HEK293 (cell line): Measurements from ENCODE around the gene RGL3.

Experiments used
- GLIS1 ChIP-seq: fragments of 450-650 bp; formaldehyde crosslinking; IDR thresholded peaks from 2 replicates; pipeline ENCODE4 v1.5.1; 2016; ENCODE audit warnings: missing biosample characterization, missing genetic modification characterization
- MEIS1 ChIP-seq: sonication (generic); formaldehyde crosslinking; IDR thresholded peaks from 2 replicates; pipeline ENCODE4 v1.8.1; 2022; ENCODE audit warnings: missing genetic modification reagents, mild to moderate bottlenecking, borderline replicate concordance
- TCF7L2 ChIP-seq: IDR thresholded peaks from 2 replicates; pipeline ENCODE4 v1.6.1; 2011; ENCODE audit warnings: low read depth, mild to moderate bottlenecking, inconsistent platforms, low read length, moderate library complexity, borderline replicate concordance
- TRIM28 ChIP-seq: IDR thresholded peaks from 2 replicates; pipeline ENCODE4 v1.6.1; 2011; ENCODE audit warnings: low read length, control low read depth, borderline replicate concordance
- ZBTB1 ChIP-seq: fragments of 450-650 bp; formaldehyde crosslinking; IDR thresholded peaks from 2 replicates; pipeline ENCODE4 v1.5.1; 2016; ENCODE audit warnings: missing biosample characterization, missing genetic modification characterization
- ZBTB17 ChIP-seq: fragments of 450-650 bp; formaldehyde crosslinking; IDR thresholded peaks from 2 replicates; pipeline ENCODE4 v1.5.1; 2016; ENCODE audit warnings: missing biosample characterization, missing genetic modification characterization
- ZNF202 ChIP-seq: fragments of 450-650 bp; formaldehyde crosslinking; IDR thresholded peaks from 2 replicates; pipeline ENCODE4 v1.5.1; 2016; ENCODE audit warnings: missing biosample characterization, missing genetic modification characterization, borderline replicate concordance
- ZNF302 ChIP-seq: fragments of 450-650 bp; formaldehyde crosslinking; IDR thresholded peaks from 2 replicates; pipeline ENCODE4 v1.5.1; 2016; ENCODE audit warnings: missing biosample characterization, missing genetic modification characterization, low read depth
- ZNF404 ChIP-seq: fragments of 450-650 bp; formaldehyde crosslinking; IDR thresholded peaks from 2 replicates; pipeline ENCODE4 v1.5.1; 2017; ENCODE audit warnings: missing biosample characterization, missing genetic modification characterization
- ZNF548 ChIP-seq: fragments of 450-650 bp; formaldehyde crosslinking; IDR thresholded peaks from 2 replicates; pipeline ENCODE4 v1.5.1; 2016; ENCODE audit warnings: missing biosample characterization, missing genetic modification characterization
- TF ChIP-seq, protein P1 (sequence below): fragments of 450-650 bp; formaldehyde crosslinking; IDR thresholded peaks from 2 replicates; pipeline ENCODE4 v1.5.1; 2016; ENCODE audit warnings: missing biosample characterization, missing genetic modification characterization
- TF ChIP-seq, protein P2 (sequence below): fragments of 450-650 bp; formaldehyde crosslinking; IDR thresholded peaks from 2 replicates; pipeline ENCODE4 v1.5.1; 2016; ENCODE audit warnings: missing biosample characterization, missing genetic modification characterization
- TF ChIP-seq, protein P3 (sequence below): fragments of 450-650 bp; formaldehyde crosslinking; IDR thresholded peaks from 2 replicates; pipeline ENCODE4 v1.5.1; 2016; ENCODE audit warnings: missing biosample characterization, missing genetic modification characterization
- TF ChIP-seq, protein P4 (sequence below): fragments of 450-650 bp; formaldehyde crosslinking; IDR thresholded peaks from 2 replicates; pipeline ENCODE4 v1.5.1; 2016; ENCODE audit warnings: missing biosample characterization, missing genetic modification characterization, borderline replicate concordance

DNA sequence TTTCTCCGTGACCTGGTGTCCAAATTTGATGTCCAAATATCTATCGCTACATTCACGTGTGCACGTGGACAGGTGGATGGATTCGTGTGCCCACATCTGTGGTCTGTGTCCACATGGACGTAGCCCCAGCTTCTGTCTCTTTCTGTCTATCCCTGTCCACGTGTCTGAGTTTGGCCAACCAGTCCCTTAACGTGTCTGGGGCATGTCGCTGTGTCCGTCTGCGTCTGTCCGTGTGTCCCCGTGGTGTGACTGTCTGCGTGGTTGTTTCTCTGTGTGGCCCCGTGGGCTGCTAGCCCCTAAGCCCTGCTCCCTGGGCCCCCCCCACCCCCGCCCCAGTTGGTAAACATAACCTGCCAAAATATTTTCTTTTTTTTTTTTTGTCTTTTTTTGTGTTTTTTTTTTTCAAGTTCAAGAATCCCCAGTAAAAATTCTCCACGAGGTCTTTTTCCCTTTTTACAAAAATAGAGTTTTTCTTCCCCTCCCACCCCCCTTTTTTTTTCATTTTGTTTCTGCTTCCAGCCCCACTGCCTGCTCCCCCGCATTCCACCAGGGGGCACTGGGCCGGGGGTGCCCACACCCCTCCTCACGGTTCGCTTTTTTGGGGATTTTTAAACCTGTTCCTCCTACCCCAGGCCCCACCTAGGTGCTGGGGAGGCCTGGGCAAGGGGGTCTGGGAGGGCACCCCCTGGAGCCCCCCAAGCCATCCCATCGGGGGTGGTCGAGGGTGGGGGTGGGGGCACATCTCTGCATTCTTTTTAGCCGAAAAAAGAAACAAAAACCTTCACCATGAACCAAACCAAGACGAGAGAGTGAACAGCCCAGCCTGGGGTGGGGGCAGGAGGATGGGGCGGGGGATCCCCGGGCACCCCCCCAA lies 34.6 kb upstream of the RGL3 start:
- TF ChIP-seq, protein P1, sequence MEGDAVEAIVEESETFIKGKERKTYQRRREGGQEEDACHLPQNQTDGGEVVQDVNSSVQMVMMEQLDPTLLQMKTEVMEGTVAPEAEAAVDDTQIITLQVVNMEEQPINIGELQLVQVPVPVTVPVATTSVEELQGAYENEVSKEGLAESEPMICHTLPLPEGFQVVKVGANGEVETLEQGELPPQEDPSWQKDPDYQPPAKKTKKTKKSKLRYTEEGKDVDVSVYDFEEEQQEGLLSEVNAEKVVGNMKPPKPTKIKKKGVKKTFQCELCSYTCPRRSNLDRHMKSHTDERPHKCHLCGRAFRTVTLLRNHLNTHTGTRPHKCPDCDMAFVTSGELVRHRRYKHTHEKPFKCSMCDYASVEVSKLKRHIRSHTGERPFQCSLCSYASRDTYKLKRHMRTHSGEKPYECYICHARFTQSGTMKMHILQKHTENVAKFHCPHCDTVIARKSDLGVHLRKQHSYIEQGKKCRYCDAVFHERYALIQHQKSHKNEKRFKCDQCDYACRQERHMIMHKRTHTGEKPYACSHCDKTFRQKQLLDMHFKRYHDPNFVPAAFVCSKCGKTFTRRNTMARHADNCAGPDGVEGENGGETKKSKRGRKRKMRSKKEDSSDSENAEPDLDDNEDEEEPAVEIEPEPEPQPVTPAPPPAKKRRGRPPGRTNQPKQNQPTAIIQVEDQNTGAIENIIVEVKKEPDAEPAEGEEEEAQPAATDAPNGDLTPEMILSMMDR (tag by site-specific recombination): 0 out of 2 replicates have a peak, but pooled peaks have one; percentile 19
- TF ChIP-seq ZNF302: no peak
- TF ChIP-seq, protein P2, sequence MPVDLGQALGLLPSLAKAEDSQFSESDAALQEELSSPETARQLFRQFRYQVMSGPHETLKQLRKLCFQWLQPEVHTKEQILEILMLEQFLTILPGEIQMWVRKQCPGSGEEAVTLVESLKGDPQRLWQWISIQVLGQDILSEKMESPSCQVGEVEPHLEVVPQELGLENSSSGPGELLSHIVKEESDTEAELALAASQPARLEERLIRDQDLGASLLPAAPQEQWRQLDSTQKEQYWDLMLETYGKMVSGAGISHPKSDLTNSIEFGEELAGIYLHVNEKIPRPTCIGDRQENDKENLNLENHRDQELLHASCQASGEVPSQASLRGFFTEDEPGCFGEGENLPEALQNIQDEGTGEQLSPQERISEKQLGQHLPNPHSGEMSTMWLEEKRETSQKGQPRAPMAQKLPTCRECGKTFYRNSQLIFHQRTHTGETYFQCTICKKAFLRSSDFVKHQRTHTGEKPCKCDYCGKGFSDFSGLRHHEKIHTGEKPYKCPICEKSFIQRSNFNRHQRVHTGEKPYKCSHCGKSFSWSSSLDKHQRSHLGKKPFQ (tag by site-specific recombination): no peak
- TF ChIP-seq, protein P3, sequence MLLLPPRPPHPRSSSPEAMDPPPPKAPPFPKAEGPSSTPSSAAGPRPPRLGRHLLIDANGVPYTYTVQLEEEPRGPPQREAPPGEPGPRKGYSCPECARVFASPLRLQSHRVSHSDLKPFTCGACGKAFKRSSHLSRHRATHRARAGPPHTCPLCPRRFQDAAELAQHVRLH (tag by site-specific recombination): no peak
- TF ChIP-seq, protein P4, sequence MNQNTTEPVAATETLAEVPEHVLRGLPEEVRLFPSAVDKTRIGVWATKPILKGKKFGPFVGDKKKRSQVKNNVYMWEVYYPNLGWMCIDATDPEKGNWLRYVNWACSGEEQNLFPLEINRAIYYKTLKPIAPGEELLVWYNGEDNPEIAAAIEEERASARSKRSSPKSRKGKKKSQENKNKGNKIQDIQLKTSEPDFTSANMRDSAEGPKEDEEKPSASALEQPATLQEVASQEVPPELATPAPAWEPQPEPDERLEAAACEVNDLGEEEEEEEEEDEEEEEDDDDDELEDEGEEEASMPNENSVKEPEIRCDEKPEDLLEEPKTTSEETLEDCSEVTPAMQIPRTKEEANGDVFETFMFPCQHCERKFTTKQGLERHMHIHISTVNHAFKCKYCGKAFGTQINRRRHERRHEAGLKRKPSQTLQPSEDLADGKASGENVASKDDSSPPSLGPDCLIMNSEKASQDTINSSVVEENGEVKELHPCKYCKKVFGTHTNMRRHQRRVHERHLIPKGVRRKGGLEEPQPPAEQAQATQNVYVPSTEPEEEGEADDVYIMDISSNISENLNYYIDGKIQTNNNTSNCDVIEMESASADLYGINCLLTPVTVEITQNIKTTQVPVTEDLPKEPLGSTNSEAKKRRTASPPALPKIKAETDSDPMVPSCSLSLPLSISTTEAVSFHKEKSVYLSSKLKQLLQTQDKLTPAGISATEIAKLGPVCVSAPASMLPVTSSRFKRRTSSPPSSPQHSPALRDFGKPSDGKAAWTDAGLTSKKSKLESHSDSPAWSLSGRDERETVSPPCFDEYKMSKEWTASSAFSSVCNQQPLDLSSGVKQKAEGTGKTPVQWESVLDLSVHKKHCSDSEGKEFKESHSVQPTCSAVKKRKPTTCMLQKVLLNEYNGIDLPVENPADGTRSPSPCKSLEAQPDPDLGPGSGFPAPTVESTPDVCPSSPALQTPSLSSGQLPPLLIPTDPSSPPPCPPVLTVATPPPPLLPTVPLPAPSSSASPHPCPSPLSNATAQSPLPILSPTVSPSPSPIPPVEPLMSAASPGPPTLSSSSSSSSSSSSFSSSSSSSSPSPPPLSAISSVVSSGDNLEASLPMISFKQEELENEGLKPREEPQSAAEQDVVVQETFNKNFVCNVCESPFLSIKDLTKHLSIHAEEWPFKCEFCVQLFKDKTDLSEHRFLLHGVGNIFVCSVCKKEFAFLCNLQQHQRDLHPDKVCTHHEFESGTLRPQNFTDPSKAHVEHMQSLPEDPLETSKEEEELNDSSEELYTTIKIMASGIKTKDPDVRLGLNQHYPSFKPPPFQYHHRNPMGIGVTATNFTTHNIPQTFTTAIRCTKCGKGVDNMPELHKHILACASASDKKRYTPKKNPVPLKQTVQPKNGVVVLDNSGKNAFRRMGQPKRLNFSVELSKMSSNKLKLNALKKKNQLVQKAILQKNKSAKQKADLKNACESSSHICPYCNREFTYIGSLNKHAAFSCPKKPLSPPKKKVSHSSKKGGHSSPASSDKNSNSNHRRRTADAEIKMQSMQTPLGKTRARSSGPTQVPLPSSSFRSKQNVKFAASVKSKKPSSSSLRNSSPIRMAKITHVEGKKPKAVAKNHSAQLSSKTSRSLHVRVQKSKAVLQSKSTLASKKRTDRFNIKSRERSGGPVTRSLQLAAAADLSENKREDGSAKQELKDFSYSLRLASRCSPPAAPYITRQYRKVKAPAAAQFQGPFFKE (tag by site-specific recombination): no peak
- no peak for TF ChIP-seq ZBTB17 (tag by site-specific recombination)
- TF ChIP-seq TCF7L2: no peak
- TF ChIP-seq ZNF404 (tag by site-specific recombination): no peak
- no peak for TF ChIP-seq MEIS1 (CRISPR knock-in tag)
- no peak for TF ChIP-seq TRIM28
- no peak for TF ChIP-seq ZNF548
- no peak for TF ChIP-seq GLIS1
- no peak for TF ChIP-seq ZBTB1 (tag by site-specific recombination)
- TF ChIP-seq ZNF202 (tag by site-specific recombination): no peak
